HG03095 (cell line): Measurements from ENCODE around the gene ENPP3.

Experiments used
- ATAC-seq: cut with Tn5 transposase; IDR thresholded peaks from one replicate; pipeline ENCODE4 v1.9.1; 2021; ENCODE audit warnings: moderate library complexity; ENCODE audit not compliant: unreplicated experiment

ENPP3 gene

DNA sequence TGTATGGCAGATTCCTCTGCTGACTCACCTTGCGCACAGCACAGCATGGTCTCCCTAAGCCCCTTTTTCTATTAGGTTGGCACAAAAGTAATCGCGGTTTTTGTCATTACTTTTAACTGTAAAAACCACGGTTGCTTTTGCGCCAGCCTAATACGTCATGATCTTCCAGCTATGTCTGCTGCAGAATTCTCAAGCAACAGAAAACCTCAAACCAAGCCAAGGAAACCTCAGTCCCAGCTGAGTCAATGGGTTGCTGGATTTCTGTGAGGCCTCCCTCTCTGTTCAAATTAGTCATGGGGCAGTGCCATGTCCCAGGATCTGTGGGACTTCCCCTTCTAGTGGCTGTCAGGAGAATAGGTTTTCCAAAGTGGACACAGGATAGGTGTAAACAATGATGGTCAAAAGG is 155.0 kb downstream of the ENPP3 start:
- ATAC-seq = no peak

DNA sequence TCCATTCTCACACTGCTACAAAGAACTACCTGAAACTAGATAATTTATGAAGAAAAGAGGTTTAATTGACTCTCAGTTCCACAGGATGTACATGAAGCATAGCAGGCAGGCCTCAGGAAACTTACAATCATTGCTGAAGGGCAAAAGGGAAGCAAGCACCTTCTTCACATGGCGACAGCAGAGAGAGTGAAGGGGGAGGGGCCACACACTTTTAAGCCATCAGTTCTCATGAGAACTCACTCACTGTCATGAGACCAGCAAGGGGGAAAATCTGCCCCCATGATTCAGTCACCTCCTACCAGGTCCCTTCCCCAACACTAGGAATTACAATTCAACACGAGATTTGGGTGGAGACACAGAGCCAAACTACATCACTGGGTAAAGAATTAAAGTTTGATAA is 158.3 kb downstream of the ENPP3 start:
- ATAC-seq = no peak
